Loucy (cell line): ENCODE measurements around the gene SIDT2.

ENCODE experiments used
- H2AFZ ChIP-seq: fragments of 200-600 bp; sonication (generic); 2 replicates; pipeline ENCODE4 v1.6.0; 2016; ENCODE audit warnings: antibody characterized with exemption, mild to moderate bottlenecking, low read length, moderate library complexity
- H3F3A ChIP-seq: fragments of 200-600 bp; 2 replicates; pipeline ENCODE4 v1.6.0; 2016; ENCODE audit warnings: antibody characterized with exemption, low read depth, mild to moderate bottlenecking
- H3K27me3 ChIP-seq: fragments of 200-600 bp; sonication (generic); 2 replicates; pipeline ENCODE4 v1.6.1; 2014; ENCODE audit warnings: low read length, mild to moderate bottlenecking; ENCODE audit not compliant: insufficient read depth, poor library complexity, severe bottlenecking
- H3K36me3 ChIP-seq: fragments of 200-600 bp; sonication (generic); 2 replicates; pipeline ENCODE4 v1.6.1; 2016; ENCODE audit warnings: low read length; ENCODE audit not compliant: insufficient read depth
- H3K4me1 ChIP-seq: fragments of 200-600 bp; sonication (generic); 2 replicates; pipeline ENCODE4 v1.5.1; 2014; ENCODE audit warnings: low read length, mild to moderate bottlenecking; ENCODE audit not compliant: insufficient read depth, poor library complexity, severe bottlenecking
- H3K4me2 ChIP-seq: fragments of 200-600 bp; sonication (generic); 2 replicates; pipeline ENCODE4 v1.6.0; 2014; ENCODE audit warnings: antibody characterized with exemption, low read length, low read depth, mild to moderate bottlenecking; ENCODE audit not compliant: poor library complexity, severe bottlenecking
- H3K4me3 ChIP-seq: fragments of 200-600 bp; sonication (generic); 2 replicates; pipeline ENCODE4 v1.5.1; 2014; ENCODE audit warnings: low read length, mild to moderate bottlenecking, mixed read lengths; ENCODE audit not compliant: poor library complexity, severe bottlenecking
- H3K79me2 ChIP-seq: fragments of 200-600 bp; sonication (generic); 2 replicates; pipeline ENCODE4 v1.6.1; 2014; ENCODE audit warnings: low read length; ENCODE audit not compliant: insufficient read depth
- H3K9ac ChIP-seq: fragments of 200-600 bp; sonication (generic); 2 replicates; pipeline ENCODE4 v1.6.0; 2014; ENCODE audit warnings: mild to moderate bottlenecking, low read depth, low read length, moderate library complexity; ENCODE audit not compliant: poor library complexity, severe bottlenecking
- H3K9me2 ChIP-seq: fragments of 200-600 bp; sonication (generic); replicated peaks from 2 replicates; pipeline ENCODE4 v1.6.1; 2016; ENCODE audit warnings: low read depth, low read length, mixed read lengths
- H3K9me3 ChIP-seq: fragments of 200-600 bp; sonication (generic); 2 replicates; pipeline ENCODE4 v1.6.1; 2014; ENCODE audit warnings: mild to moderate bottlenecking, antibody characterized with exemption, low read length, low read depth; ENCODE audit not compliant: insufficient read depth
- H4K20me1 ChIP-seq: fragments of 200-600 bp; sonication (generic); 2 replicates; pipeline ENCODE4 v1.6.0; 2014; ENCODE audit warnings: antibody characterized with exemption, low read length, mild to moderate bottlenecking; ENCODE audit not compliant: insufficient read depth, poor library complexity, severe bottlenecking
- CTCF ChIP-seq: fragments of 200-600 bp; sonication (generic); conservative IDR thresholded peaks from 2 replicates; pipeline ENCODE4 v1.5.1; 2014; ENCODE audit warnings: mild to moderate bottlenecking, antibody characterized with exemption, low read length
- EZH2phosphoT487 ChIP-seq: fragments of 200-600 bp; IDR thresholded peaks from 2 replicates; pipeline ENCODE4 v1.6.1; 2018; ENCODE audit warnings: antibody characterized with exemption, mild to moderate bottlenecking, moderate library complexity, borderline replicate concordance

SIDT2 gene

GRCh38 chr11:117194267-117194666, 15.7 kb downstream of the SIDT2 start:
- Histone ChIP-seq H3K9me3 (no peaks in the 10 kb centered on the region), H2AFZ (no peak overlapping the region), H3K4me3 (no peak overlapping the region), H3K27me3 (no peaks in the 10 kb centered on the region), H3K9me2 (no peaks in the 10 kb centered on the region), H3K4me2 (no peak overlapping the region), H3K4me1 (no peaks in the 10 kb centered on the region), H4K20me1 (no peaks in the 10 kb centered on the region), H3K79me2 (no peaks in the 10 kb centered on the region), H3K36me3 (no peaks in the 10 kb centered on the region; the same call in 1 of the 2 replicates), H3F3A (no peaks in the 10 kb centered on the region), H3K9ac (no peak overlapping the region)
- TF ChIP-seq EZH2phosphoT487 (no peak), CTCF (no peak)

- Histone ChIP-seq H3K4me3 (no peak overlapping the region), H3K4me2 (no peak overlapping the region), H3K9ac (no peak overlapping the region), H3K9me2 (no peaks in the 10 kb centered on the region), H4K20me1 (no peaks in the 10 kb centered on the region), H3K4me1 (no peaks in the 10 kb centered on the region), H3K79me2 (no peaks in the 10 kb centered on the region), H3K27me3 (no peaks in the 10 kb centered on the region), H2AFZ (no peak overlapping the region), H3K9me3 (no peaks in the 10 kb centered on the region), H3F3A (no peaks in the 10 kb centered on the region), H3K36me3 (no peaks in the 10 kb centered on the region; the same call in 1 of the 2 replicates)
- TF ChIP-seq EZH2phosphoT487 (no peak), CTCF (no peak)
Measured at GRCh38 chr11:117195258-117195657, 16.7 kb downstream of the SIDT2 start.

GRCh38 chr11:117195761-117196160, 17.2 kb downstream of the SIDT2 start:
- Histone ChIP-seq H3K9me2 (no peaks in the 10 kb centered on the region), H3K36me3 (no peaks in the 10 kb centered on the region), H3K9ac (no peak overlapping the region), H3K27me3 (no peaks in the 10 kb centered on the region), H3K4me1 (no peaks in the 10 kb centered on the region), H3K4me2 (no peak overlapping the region), H3F3A (no peaks in the 10 kb centered on the region), H3K4me3 (no peak overlapping the region), H2AFZ (no peak overlapping the region), H3K9me3 (no peaks in the 10 kb centered on the region), H4K20me1 (no peaks in the 10 kb centered on the region), H3K79me2 (no peaks in the 10 kb centered on the region)
- TF ChIP-seq EZH2phosphoT487 (no peak), CTCF (no peak)
